SK-N-SH treated with all-trans-retinoic acid at 6 μM for 48 hours (cell line): ENCODE results near the gene RABEPK.

Experiments used
- ATAC-seq: fragments of 200-7000 bp; cut with Tn5 transposase; 3 replicates; pipeline ENCODE4 v1.9.1; 2020; ENCODE audit warnings: mild to moderate bottlenecking, moderate library complexity
- BACH2 ChIP-seq: fragments of 250-450 bp; sonication (Bioruptor Pico); IDR thresholded peaks from 2 replicates; pipeline ENCODE4 v1.9.0; 2021; ENCODE audit warnings: mild to moderate bottlenecking, borderline replicate concordance
- CREB5 ChIP-seq: fragments of 250-450 bp; sonication (Bioruptor Pico); IDR thresholded peaks from 2 replicates; pipeline ENCODE4 v1.5.1; 2020; ENCODE audit warnings: low read depth, mild to moderate bottlenecking, moderate library complexity
- CSDC2 ChIP-seq: fragments of 250-450 bp; sonication (Bioruptor Pico); IDR thresholded peaks from 2 replicates; pipeline ENCODE4 v1.5.0; 2020; ENCODE audit warnings: mild to moderate bottlenecking, moderate library complexity
- CSRNP3 ChIP-seq: fragments of 250-450 bp; sonication (Bioruptor Pico); IDR thresholded peaks from 2 replicates; pipeline ENCODE4 v1.5.1; 2021; ENCODE audit warnings: mild to moderate bottlenecking, moderate library complexity
- ISL1 ChIP-seq: fragments of 250-450 bp; sonication (Bioruptor Pico); IDR thresholded peaks from 2 replicates; pipeline ENCODE4 v2.1.2; 2022; ENCODE audit warnings: mild to moderate bottlenecking, moderate library complexity
- OSR1 ChIP-seq: fragments of 250-450 bp; sonication (Bioruptor Pico); IDR thresholded peaks from 2 replicates; pipeline ENCODE4 v1.8.0; 2022; ENCODE audit warnings: moderate library complexity, mild to moderate bottlenecking, inconsistent platforms
- PATZ1 ChIP-seq: fragments of 250-450 bp; sonication (Bioruptor Pico); IDR thresholded peaks from 2 replicates; pipeline ENCODE4 v1.8.0; 2020; ENCODE audit warnings: mild to moderate bottlenecking, moderate library complexity, borderline replicate concordance
- POU6F1 ChIP-seq: fragments of 250-450 bp; sonication (Bioruptor Pico); IDR thresholded peaks from 2 replicates; pipeline ENCODE4 v1.8.0; 2021; ENCODE audit warnings: low read depth, mild to moderate bottlenecking, moderate library complexity, borderline replicate concordance
- PPARA ChIP-seq: fragments of 250-450 bp; sonication (Bioruptor Pico); IDR thresholded peaks from 2 replicates; pipeline ENCODE4 v1.5.0; 2020; ENCODE audit warnings: mild to moderate bottlenecking, borderline replicate concordance
- RARB ChIP-seq: fragments of 250-450 bp; sonication (Bioruptor Pico); IDR thresholded peaks from 2 replicates; pipeline ENCODE4 v1.8.0; 2021; ENCODE audit warnings: mild to moderate bottlenecking, moderate library complexity
- SNAI2 ChIP-seq: fragments of 250-450 bp; sonication (Bioruptor Pico); IDR thresholded peaks from 2 replicates; pipeline ENCODE4 v1.5.0; 2020; ENCODE audit warnings: mild to moderate bottlenecking, moderate library complexity
- TCF4 ChIP-seq: fragments of 250-450 bp; sonication (Bioruptor Pico); IDR thresholded peaks from 2 replicates; pipeline ENCODE4 v1.8.0; 2021; ENCODE audit warnings: mild to moderate bottlenecking, moderate library complexity, borderline replicate concordance
- ZC3H10 ChIP-seq: fragments of 250-450 bp; sonication (Bioruptor Pico); IDR thresholded peaks from 2 replicates; pipeline ENCODE4 v1.5.1; 2021; ENCODE audit warnings: mild to moderate bottlenecking, moderate library complexity
- ZFP3 ChIP-seq: fragments of 250-450 bp; sonication (Bioruptor Pico); IDR thresholded peaks from 2 replicates; pipeline ENCODE4 v1.5.0; 2020; ENCODE audit warnings: mild to moderate bottlenecking, moderate library complexity
- ZFP30 ChIP-seq: fragments of 450-650 bp; formaldehyde crosslinking; IDR thresholded peaks from 2 replicates; pipeline ENCODE4 v1.5.0; 2022; ENCODE audit warnings: mild to moderate bottlenecking, moderate library complexity
- ZNF565 ChIP-seq: fragments of 450-650 bp; formaldehyde crosslinking; conservative IDR thresholded peaks from 2 replicates; pipeline ENCODE4 v1.5.0; 2020; ENCODE audit warnings: low read depth, mild to moderate bottlenecking, moderate library complexity
- ZNF70 ChIP-seq: fragments of 450-650 bp; formaldehyde crosslinking; IDR thresholded peaks from 2 replicates; pipeline ENCODE4 v1.5.0; 2020; ENCODE audit warnings: mild to moderate bottlenecking, moderate library complexity
- ZNF8 ChIP-seq: fragments of 450-650 bp; formaldehyde crosslinking; IDR thresholded peaks from 2 replicates; pipeline ENCODE4 v1.5.0; 2020; ENCODE audit warnings: mild to moderate bottlenecking, moderate library complexity

Gene RABEPK

GRCh38 chr9:125200216-125201047, at the start of gene RABEPK:
Gene RABEPK, plus strand, starts transcription at chr9:125200542. Its CDS starts 2,472 bp downstream, at chr9:125203014.
- peak; percentile 98 for ATAC-seq
- TF ChIP-seq CSRNP3 (CRISPR knock-in tag) (no peak), PPARA (CRISPR knock-in tag) (no peak), TCF4 (CRISPR knock-in tag) (no peak), ZFP3 (CRISPR knock-in tag) (no peak), POU6F1 (0 out of 2 replicates have a peak, but pooled peaks have one; percentile 27), ZNF565 (CRISPR knock-in tag) (no peak)

GRCh38 chr9:125151730-125152129, 48.6 kb upstream of the RABEPK start:
- no peak for ATAC-seq
- TF ChIP-seq PATZ1 (CRISPR knock-in tag) (no peak), BACH2 (CRISPR knock-in tag) (no peak), ZFP30 (CRISPR knock-in tag) (no peak), PPARA (CRISPR knock-in tag) (no peak)

- no peak for TF ChIP-seq ZNF8 (CRISPR knock-in tag)
- no peak for TF ChIP-seq CSDC2 (CRISPR knock-in tag)
- TF ChIP-seq ZC3H10 (CRISPR knock-in tag) = no peak
- TF ChIP-seq CSRNP3 (CRISPR knock-in tag) = no peak
- no peak for TF ChIP-seq OSR1 (CRISPR knock-in tag)
- TF ChIP-seq ZFP3 (CRISPR knock-in tag) = no peak
- TF ChIP-seq ZNF565 (CRISPR knock-in tag) = no peak
- no peak for TF ChIP-seq BACH2 (CRISPR knock-in tag)
- no peak for TF ChIP-seq TCF4 (CRISPR knock-in tag)
- no peak for ATAC-seq
Observed at GRCh38 chr9:125153712-125154367, 46.5 kb upstream of the RABEPK start.

GRCh38 chr9:125156551-125156950, 43.8 kb upstream of the RABEPK start:
- no peak for ATAC-seq
- TF ChIP-seq CREB5 (CRISPR knock-in tag) (no peak), ZNF8 (CRISPR knock-in tag) (no peak), TCF4 (CRISPR knock-in tag) (no peak), ZNF565 (CRISPR knock-in tag) (no peak), POU6F1 (no peak), BACH2 (CRISPR knock-in tag) (no peak), RARB (CRISPR knock-in tag) (no peak), ISL1 (CRISPR knock-in tag) (no peak), ZNF70 (CRISPR knock-in tag) (no peak), SNAI2 (CRISPR knock-in tag) (no peak), CSRNP3 (CRISPR knock-in tag) (no peak), OSR1 (CRISPR knock-in tag) (no peak)
